B cell (primary cell): ENCODE data around the gene KATNB1. TPM values are rescaled to one million over a fixed set of nuclear protein-coding genes. Genes with fewer than 3 reads are reported as not detected.

Experiments
- ATAC-seq: fragments of 200-7000 bp; cut with Tn5 transposase; one replicate; pipeline ENCODE4 v1.10.0; 2021; ENCODE audit warnings: low read depth, mild to moderate bottlenecking, moderate number of reproducible peaks, moderate library complexity
- CTCF ChIA-PET: fragments of 350-600 bp; sonication (Branson Sonifier 250); formaldehyde crosslinking; loops from one replicate; lab custom pipeline; 2021; ENCODE audit warnings: antibody characterized with exemption, inconsistent platforms; lab: Charles Lee
- POLR2A ChIA-PET: fragments of 350-600 bp; sonication (Branson Sonifier 250); formaldehyde crosslinking; loops from one replicate; lab custom pipeline; 2021; ENCODE audit warnings: antibody characterized with exemption; lab: Charles Lee
- DNase-seq: peaks from one replicate; pipeline ENCODE4 v3.0.0; 2013
- H2AFZ ChIP-seq: 2 replicates; pipeline ENCODE4 v1.6.1; 2012; ENCODE audit warnings: mild to moderate bottlenecking, low read depth, low read length; ENCODE audit not compliant: insufficient read depth, poor library complexity, severe bottlenecking
- H3K27ac ChIP-seq, 2 donors: 1 replicate in 1 of 2; 2 replicates in 1 of 2; pipeline ENCODE4 v1.5.1; 2012 to 2013; ENCODE audit warnings: low read length in 2 of 2, mild to moderate bottlenecking in 2 of 2, moderate library complexity in 1 of 2
- H3K27me3 ChIP-seq, 4 experiments: fragments of 200-600 bp in 1 of 4; sonication (generic) in 1 of 4; replicated peaks in 1 of 4; 1 replicate in 2 of 4; 2 replicates in 2 of 4; pipeline versions ENCODE4 v1.6.1 to v1.7.0; 2013 to 2016; ENCODE audit warnings: low read length in 3 of 4, mild to moderate bottlenecking in 2 of 4, mixed read lengths in 1 of 4, moderate library complexity in 1 of 4; ENCODE audit not compliant: insufficient read depth in 4 of 4, control insufficient read depth in 3 of 4; ENCODE audit errors: control extremely low read depth in 1 of 4
- H3K36me3 ChIP-seq, 2 experiments: replicated peaks in 1 of 2; 1 replicate in 1 of 2; 2 replicates in 1 of 2; pipeline versions ENCODE4 v1.6.1 to v1.7.1; 2013; ENCODE audit warnings: low read length in 1 of 2; ENCODE audit not compliant: insufficient read depth in 2 of 2, control insufficient read depth in 1 of 2; ENCODE audit errors: control extremely low read depth in 1 of 2, extremely low read depth in 1 of 2
- H3K4me1 ChIP-seq, 2 donors: fragments of 200-600 bp in 1 of 2; sonication (generic) in 1 of 2; 1 replicate in 1 of 2; 2 replicates in 1 of 2; pipeline versions ENCODE4 v1.5.1 to v1.6.1; 2013 to 2017; ENCODE audit warnings: low read length in 2 of 2; ENCODE audit not compliant: control insufficient read depth in 2 of 2, insufficient read depth in 2 of 2
- H3K4me2 ChIP-seq: replicated peaks from 2 replicates; pipeline ENCODE3; 2012; ENCODE audit warnings: mild to moderate bottlenecking, low read depth, low read length; ENCODE audit not compliant: poor library complexity, severe bottlenecking
- H3K4me3 ChIP-seq, 5 experiments: fragments of 200-600 bp in 1 of 5; sonication (generic) in 1 of 5; 1 replicate in 3 of 5; 2 replicates in 2 of 5; pipeline versions ENCODE4 v1.5.1 to v1.7.0; 2011 to 2016; ENCODE audit warnings: low read length in 4 of 5, mild to moderate bottlenecking in 4 of 5, low read depth in 2 of 5, control low read depth in 1 of 5, moderate library complexity in 1 of 5; ENCODE audit not compliant: insufficient read depth in 1 of 5; ENCODE audit errors: control extremely low read depth in 1 of 5, extremely low read depth in 1 of 5
- H3K79me2 ChIP-seq: fragments of 200-600 bp; sonication (generic); one replicate; pipeline ENCODE4 v1.6.0; 2016; ENCODE audit warnings: low read length; ENCODE audit not compliant: control insufficient read depth, insufficient read depth
- H3K9ac ChIP-seq: fragments of 200-600 bp; sonication (generic); 2 replicates; pipeline ENCODE4 v1.6.1; 2017; ENCODE audit warnings: mild to moderate bottlenecking, low read length, moderate library complexity
- H3K9me3 ChIP-seq, 3 donors: one replicate each; pipeline versions ENCODE4 v1.6.1 to v1.7.1; 2013; ENCODE audit warnings: low read length in 2 of 3; ENCODE audit not compliant: control insufficient read depth in 2 of 3, insufficient read depth in 1 of 3; ENCODE audit errors: control extremely low read depth in 1 of 3
- H4K20me1 ChIP-seq: 2 replicates; pipeline ENCODE4 v1.6.0; 2012; ENCODE audit warnings: mild to moderate bottlenecking, low read length; ENCODE audit not compliant: insufficient read depth, control insufficient read depth, poor library complexity, severe bottlenecking
- H3K27ac Mint-ChIP-seq: one replicate; pipeline ENCODE4 v1.8.0; 2021; ENCODE audit warnings: mixed read lengths
- H3K27me3 Mint-ChIP-seq: one replicate; pipeline ENCODE4 v1.8.0; 2021; ENCODE audit warnings: mixed read lengths
- H3K4me1 Mint-ChIP-seq: one replicate; pipeline ENCODE4 v1.8.0; 2021; ENCODE audit warnings: mixed read lengths
- H3K4me3 Mint-ChIP-seq: one replicate; pipeline ENCODE4 v1.8.0; 2021; ENCODE audit warnings: mixed read lengths
- H3K9me3 Mint-ChIP-seq: one replicate; pipeline ENCODE4 v1.8.0; 2022; ENCODE audit warnings: mixed read lengths; ENCODE audit not compliant: insufficient read depth
- EZH2 ChIP-seq: IDR thresholded peaks from 2 replicates; pipeline ENCODE4 v1.6.1; 2012; ENCODE audit warnings: borderline replicate concordance, low read depth, mild to moderate bottlenecking, moderate library complexity, low read length; ENCODE audit not compliant: insufficient read depth, poor library complexity, severe bottlenecking
- WGBS: methylation state at CpG from one replicate; pipeline ENCODE4 v1.1.5; 2013; ENCODE audit warnings: missing lambda C conversion rate; ENCODE audit not compliant: insufficient coverage; 5-methylcytosine and 5-hydroxymethylcytosine counted together
- intact Hi-C: fragments of 100-400 bp; cut with micrococcal nuclease; formaldehyde crosslinking; loops from one replicate; pipeline ENCODE4 v1.10.0; 2022
- polyA plus RNA-seq: library from polyadenylated mRNA; depleted of rRNA; stranded (reverse); fragments of >200 nt; gene quantifications from 2 replicates; pipeline ENCODE4 v1.2.3, GENCODE V29; 2012
- total RNA-seq, 2 donors: library from RNA; stranded (reverse); fragments of 120-200 nt in 1 of 2; gene quantifications; 1 replicate in 1 of 2; 2 replicates in 1 of 2; pipeline versions ENCODE4 v1.2.3 to v1.2.4, GENCODE V29; 2013 to 2022
- TF ChIP-seq, protein P1 (sequence below): fragments of 200-600 bp; IDR thresholded peaks from one replicate; pipeline ENCODE4 v1.8.0; 2022; ENCODE audit warnings: antibody characterized with exemption, mild to moderate bottlenecking

The KATNB1 gene
- total and polyA plus RNA-seq, 2 donors (not counting 1 experiment from before 2014, with no cell fraction given): 20.3 to 29.0 TPM

DNA sequence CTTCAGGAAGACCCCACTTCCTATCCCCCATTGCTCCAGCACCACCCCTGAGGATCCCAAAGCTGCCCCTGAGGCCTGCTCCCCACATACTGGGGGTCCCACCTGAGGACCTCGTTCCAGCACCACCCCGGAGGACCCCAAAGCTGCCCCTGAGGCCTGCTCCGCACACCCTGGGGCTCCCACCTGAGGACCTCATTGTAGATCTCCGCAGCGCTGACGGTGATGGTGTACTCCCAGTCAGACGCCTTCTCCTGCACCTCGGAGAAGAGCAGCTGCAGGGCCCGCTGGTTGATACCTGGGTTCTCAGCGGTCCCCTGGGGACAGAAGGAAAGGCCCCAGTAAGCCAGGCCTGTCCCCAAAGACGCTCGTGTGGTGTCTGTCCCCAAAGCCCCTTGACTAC lies 26.4 kb downstream of the KATNB1 start:
- Histone ChIP-seq H2AFZ (no peak overlapping the region), H3K4me1 (peaks cover 0 to 3% of the 10 kb centered on the region in 2 donors), H3K79me2 (no peaks in the 10 kb centered on the region), H3K4me2 (no peak overlapping the region), H3K9ac (no peak overlapping the region), H3K27me3 (no peaks in the 10 kb centered on the region), H3K9me3 (no peaks in the 10 kb centered on the region), H4K20me1 (no peaks in the 10 kb centered on the region), H3K4me3 (no peak overlapping the region), H3K36me3 (no peaks in the 10 kb centered on the region), H3K27ac (no peak overlapping the region)
- ChIA-PET CTCF (no interaction called here), POLR2A (no interaction called here)
- DNase-seq (no peak), ATAC-seq (no peak)
- no peak overlapping the region for H3K4me3 Mint-ChIP-seq
- no peaks in the 10 kb centered on the region for H3K9me3 Mint-ChIP-seq
- no peaks in the 10 kb centered on the region for H3K27me3 Mint-ChIP-seq
- intact Hi-C loops: no loop called here
- H3K4me1 Mint-ChIP-seq: no peaks in the 10 kb centered on the region
- no peak overlapping the region for H3K27ac Mint-ChIP-seq
- TF ChIP-seq, protein P1, sequence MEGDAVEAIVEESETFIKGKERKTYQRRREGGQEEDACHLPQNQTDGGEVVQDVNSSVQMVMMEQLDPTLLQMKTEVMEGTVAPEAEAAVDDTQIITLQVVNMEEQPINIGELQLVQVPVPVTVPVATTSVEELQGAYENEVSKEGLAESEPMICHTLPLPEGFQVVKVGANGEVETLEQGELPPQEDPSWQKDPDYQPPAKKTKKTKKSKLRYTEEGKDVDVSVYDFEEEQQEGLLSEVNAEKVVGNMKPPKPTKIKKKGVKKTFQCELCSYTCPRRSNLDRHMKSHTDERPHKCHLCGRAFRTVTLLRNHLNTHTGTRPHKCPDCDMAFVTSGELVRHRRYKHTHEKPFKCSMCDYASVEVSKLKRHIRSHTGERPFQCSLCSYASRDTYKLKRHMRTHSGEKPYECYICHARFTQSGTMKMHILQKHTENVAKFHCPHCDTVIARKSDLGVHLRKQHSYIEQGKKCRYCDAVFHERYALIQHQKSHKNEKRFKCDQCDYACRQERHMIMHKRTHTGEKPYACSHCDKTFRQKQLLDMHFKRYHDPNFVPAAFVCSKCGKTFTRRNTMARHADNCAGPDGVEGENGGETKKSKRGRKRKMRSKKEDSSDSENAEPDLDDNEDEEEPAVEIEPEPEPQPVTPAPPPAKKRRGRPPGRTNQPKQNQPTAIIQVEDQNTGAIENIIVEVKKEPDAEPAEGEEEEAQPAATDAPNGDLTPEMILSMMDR: no peak
- no peak for TF ChIP-seq EZH2
- 82% methylated on average over 12 of the region's 12 CpGs for WGBS

DNA sequence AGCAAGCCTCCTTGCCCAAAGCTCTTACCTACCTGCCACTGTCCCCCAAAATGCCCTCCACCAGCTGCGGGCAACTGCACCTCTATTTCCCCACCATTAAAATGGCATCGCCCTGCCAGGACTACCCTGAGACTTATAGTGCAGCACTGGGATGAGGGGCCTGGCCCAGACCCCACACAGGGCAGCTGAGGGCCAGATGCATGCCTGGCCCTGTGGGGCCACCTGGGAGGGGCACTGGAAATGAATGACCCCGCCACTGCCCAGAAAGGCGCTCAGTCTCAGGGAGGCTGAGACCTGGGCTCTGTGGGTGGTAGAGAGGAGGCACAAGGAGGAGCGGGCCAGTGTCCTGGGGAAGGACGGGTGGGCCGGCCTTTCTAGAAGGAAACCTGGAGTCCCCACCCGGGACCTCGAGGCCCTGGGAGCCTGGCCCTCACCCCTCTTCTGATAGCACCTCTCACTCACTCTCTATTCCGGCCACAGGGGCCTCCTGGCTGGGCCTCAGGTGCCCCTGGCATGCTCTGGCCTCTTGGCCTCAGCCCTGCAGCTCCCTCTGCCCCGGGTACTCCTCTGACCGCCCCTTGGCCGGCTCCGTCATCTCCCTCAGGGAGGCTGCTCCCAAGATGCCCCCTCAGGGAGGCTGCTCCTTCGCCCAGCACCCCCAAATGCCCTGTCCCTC lies 26.9 kb downstream of the KATNB1 start:
- no peaks in the 10 kb centered on the region for H3K9me3 Mint-ChIP-seq
- no peaks in the 10 kb centered on the region for H3K4me1 ChIP-seq
- intact Hi-C loops: no loop called here
- H3K4me1 Mint-ChIP-seq: no peaks in the 10 kb centered on the region
- no peak overlapping the region for H3K27ac Mint-ChIP-seq
- no peaks in the 10 kb centered on the region for H3K79me2 ChIP-seq
- H3K4me2 ChIP-seq: no peak overlapping the region
- H3K36me3 ChIP-seq: no peaks in the 10 kb centered on the region
- no peak overlapping the region for H3K9ac ChIP-seq
- TF ChIP-seq EZH2: no peak
- TF ChIP-seq, protein P1: no peak
- ChIA-PET POLR2A (no interaction called here), CTCF (no interaction called here)
- H3K27me3 ChIP-seq: no peaks in the 10 kb centered on the region
- no peak overlapping the region for H3K4me3 ChIP-seq
- ATAC-seq: no peak
- H3K4me3 Mint-ChIP-seq: no peak overlapping the region
- no peak for DNase-seq
- H3K27me3 Mint-ChIP-seq: no peaks in the 10 kb centered on the region
- H3K9me3 ChIP-seq: no peaks in the 10 kb centered on the region
- H4K20me1 ChIP-seq: no peaks in the 10 kb centered on the region
- no peak overlapping the region for H2AFZ ChIP-seq
- no peak overlapping the region for H3K27ac ChIP-seq
- WGBS: 91% methylated on average over 12 of the region's 15 CpGs
